Esophagus squamous epithelium (tissue), 5 donors: ENCODE data around the gene NUBPL. TPM values are rescaled to one million over a fixed set of nuclear protein-coding genes. Genes with fewer than 3 reads are reported as not detected.
"Not testable (repeated sequence)": the region's sequence is repeated elsewhere in the genome, so short reads cannot be mapped to it uniquely, and the experiment has no call there.

Experiments
- DNase-seq: peaks from one replicate; lab custom pipeline; 2025; lab: John Stamatoyannopoulos, UW
- H3K27ac ChIP-seq, 4 donors: fragments of 200-600 bp; sonication (generic); one replicate each; pipeline ENCODE4 v1.5.1; 2016 to 2019; ENCODE audit warnings: mild to moderate bottlenecking in 1 of 4
- H3K27me3 ChIP-seq, 4 donors: fragments of 200-600 bp; sonication (generic); 1 replicate in 3 of 4; 2 replicates in 1 of 4; pipeline versions ENCODE4 v1.5.1 to v1.6.0; 2017 to 2021; ENCODE audit warnings: antibody characterized with exemption in 1 of 4
- H3K36me3 ChIP-seq, 3 donors: fragments of 200-600 bp; sonication (generic); one replicate each; pipeline ENCODE4 v1.5.1; 2016 to 2019
- H3K4me1 ChIP-seq, 3 donors: fragments of 200-600 bp; sonication (generic); one replicate each; pipeline ENCODE4 v1.5.1; 2017 to 2019
- H3K4me3 ChIP-seq, 4 donors: fragments of 200-600 bp; sonication (generic); 1 replicate in 3 of 4; 2 replicates in 1 of 4; pipeline ENCODE4 v1.5.1; 2016 to 2019; ENCODE audit warnings: mild to moderate bottlenecking in 2 of 4, moderate library complexity in 1 of 4
- H3K9me3 ChIP-seq, 3 donors: fragments of 200-600 bp; sonication (generic); one replicate each; pipeline ENCODE4 v1.5.1; 2016 to 2019
- CTCF ChIP-seq, 6 experiments: fragments of 450-650 bp in 4 of 6; fragments of 200-600 bp in 2 of 6; sonication (generic) in 2 of 6; IDR thresholded peaks; one replicate each; pipeline ENCODE4 v1.5.1; 2016 to 2019; ENCODE audit warnings: antibody characterized with exemption in 6 of 6, mild to moderate bottlenecking in 4 of 6, moderate library complexity in 4 of 6
- POLR2A ChIP-seq, 4 donors: fragments of 450-650 bp; IDR thresholded peaks; one replicate each; pipeline ENCODE4 v1.6.1; 2017; ENCODE audit warnings: antibody characterized with exemption in 4 of 4, mild to moderate bottlenecking in 4 of 4, moderate library complexity in 3 of 4
- WGBS, 2 donors: methylation state at CpG; one replicate each; pipeline ENCODE4 v1.1.5; 2018; 5-methylcytosine and 5-hydroxymethylcytosine counted together
- intact Hi-C: fragments of 100-400 bp; cut with DNase I; formaldehyde crosslinking; loops from one replicate; pipeline ENCODE4 v1.15.0; 2022
- total RNA-seq, 4 donors: library from RNA; depleted of rRNA; stranded (reverse); fragments of >200 nt; gene quantifications; one replicate each; pipeline ENCODE4 v1.1.0, GENCODE V29; 2016
- donor health status: DM: yes; HTN: yes; CAD: no.

Gene NUBPL
- total RNA-seq, 4 donors from 2014 or later: 2.9 to 8.4 (median 6.8) TPM

DNA sequence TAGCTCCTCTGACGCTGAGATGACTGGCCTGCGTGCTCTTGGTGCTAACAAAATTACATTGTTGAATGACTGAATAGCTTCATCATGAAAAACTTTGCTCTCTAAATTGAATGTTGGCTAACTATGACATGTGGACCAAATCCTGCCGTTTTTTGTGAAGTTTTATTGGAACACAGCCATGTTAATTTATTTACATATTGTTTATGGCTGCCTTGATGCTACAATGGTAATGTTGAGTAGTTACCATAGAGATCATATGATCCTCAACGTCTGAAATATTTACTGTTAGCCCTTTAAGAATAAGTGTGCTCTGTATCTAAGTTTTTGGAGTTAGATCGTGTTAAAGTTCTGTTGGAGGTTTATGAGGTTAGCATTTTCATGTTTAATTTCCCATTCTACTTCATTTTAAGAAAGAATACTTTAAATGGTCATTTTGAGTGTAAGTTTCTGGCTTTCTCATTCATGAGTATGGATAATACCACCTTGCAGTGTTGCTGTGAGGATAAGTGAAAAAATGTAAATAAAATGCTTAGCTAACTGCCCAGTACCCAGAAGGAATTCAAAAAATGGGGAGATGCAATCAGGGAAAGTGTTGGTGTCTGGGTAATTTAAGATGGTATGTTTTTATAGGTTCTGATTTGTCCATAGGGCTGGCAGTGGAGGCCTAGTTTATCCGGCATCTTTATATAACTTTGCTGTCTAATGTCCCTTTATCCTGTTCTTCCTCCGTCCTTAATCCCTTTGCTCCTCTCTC is 35.3 kb downstream of the NUBPL start:
- TF ChIP-seq CTCF (IDR thresholded peaks at IDR 0.05) (no peak), POLR2A (IDR thresholded peaks at IDR 0.05) (no peak)
- WGBS, 2 donors: 70 to 73% methylated on average over 7 of the region's 7 CpGs
- no peak overlapping the region for H3K4me3 ChIP-seq
- peaks cover 0 to 17% (median 0%) of the 10 kb centered on the region in 3 donors for H3K36me3 ChIP-seq
- DNase-seq: no peak
- intact Hi-C loops: no loop called here
- H3K27ac ChIP-seq: no peak overlapping the region
- H3K9me3 ChIP-seq: no peaks in the 10 kb centered on the region
- H3K4me1 ChIP-seq: no peaks in the 10 kb centered on the region
- H3K27me3 ChIP-seq: no peaks in the 10 kb centered on the region

- WGBS, 2 donors: 83 to 88% methylated on average over 2 of the region's 2 CpGs
- DNase-seq: no peak
- H3K36me3 ChIP-seq: peaks cover 0 to 6% (median 0%) of the 10 kb centered on the region in 3 donors
- no peaks in the 10 kb centered on the region for H3K27me3 ChIP-seq
- H3K27ac ChIP-seq: no peak overlapping the region
- intact Hi-C loops: no loop called here
- no peaks in the 10 kb centered on the region for H3K9me3 ChIP-seq
- no peak for TF ChIP-seq POLR2A (IDR thresholded peaks at IDR 0.05)
- TF ChIP-seq CTCF (IDR thresholded peaks at IDR 0.05): no peak
- H3K4me3 ChIP-seq: no peak overlapping the region
- no peaks in the 10 kb centered on the region for H3K4me1 ChIP-seq
These were observed 44.5 kb downstream of the NUBPL start for GRCh38 chr14:31605702-31606101.

GRCh38 chr14:31611778-31612433 is 50.7 kb downstream of the NUBPL start:
- no peak for TF ChIP-seq POLR2A (IDR thresholded peaks at IDR 0.05)
- no peak for TF ChIP-seq CTCF (IDR thresholded peaks at IDR 0.05)
- peaks cover 0 to 5% (median 0%) of the 10 kb centered on the region in 3 donors for H3K9me3 ChIP-seq
- no peak for DNase-seq
- 91 to 92% methylated on average over 3 of the region's 3 CpGs for WGBS, 2 donors
- H3K4me3 ChIP-seq: no peak overlapping the region
- no peaks in the 10 kb centered on the region for H3K27me3 ChIP-seq
- intact Hi-C loops: no loop called here
- no peaks in the 10 kb centered on the region for H3K4me1 ChIP-seq
- no peak overlapping the region for H3K27ac ChIP-seq
- H3K36me3 ChIP-seq: no peaks in the 10 kb centered on the region

GRCh38 chr14:31613188-31613587 is 52.0 kb downstream of the NUBPL start:
- H3K9me3 ChIP-seq: peaks cover 0 to 5% (median 0%) of the 10 kb centered on the region in 3 donors
- H3K36me3 ChIP-seq: no peaks in the 10 kb centered on the region
- H3K4me1 ChIP-seq: no peaks in the 10 kb centered on the region
- H3K4me3 ChIP-seq: no peak overlapping the region
- intact Hi-C loops: no loop called here
- no peaks in the 10 kb centered on the region for H3K27me3 ChIP-seq
- DNase-seq: no peak
- no peak for TF ChIP-seq POLR2A (IDR thresholded peaks at IDR 0.05)
- no peak for TF ChIP-seq CTCF (IDR thresholded peaks at IDR 0.05)
- WGBS, 2 donors: 95 to 96% methylated on average over 5 of the region's 5 CpGs
- no peak overlapping the region for H3K27ac ChIP-seq

GRCh38 chr14:31618884-31619283 is 57.7 kb downstream of the NUBPL start:
- Histone ChIP-seq H3K9me3 (peaks cover 0 to 21% (median 4%) of the 10 kb centered on the region in 3 donors), H3K36me3 (peaks cover 0 to 31% (median 0%) of the 10 kb centered on the region in 3 donors)
- H3K4me1 ChIP-seq, intact Hi-C loops, DNase-seq, H3K27ac ChIP-seq, H3K27me3 ChIP-seq, H3K4me3 ChIP-seq: not testable (repeated sequence)
- WGBS, 2 donors: 97 to 100% methylated on average over 2 of the region's 2 CpGs
